K562 (cell line): Measurements from ENCODE around the gene KCNF1. TPM values are rescaled to one million over a fixed set of nuclear protein-coding genes. Genes with fewer than 3 reads are reported as not detected.

Source experiments
- ATAC-seq: fragments of 200-7000 bp; cut with Tn5 transposase; 3 replicates; pipeline ENCODE4 v1.9.1; 2020; ENCODE audit warnings: moderate library complexity
- BruUV-seq: library from RNA; stranded (reverse); fragments of 400-500 nt; replicated peaks from 2 replicates; lab custom pipeline; 2021; lab: Mats Ljungman, UMichigan
- CTCF ChIA-PET: fragments of 300-600 bp; formaldehyde crosslinking; extraction: SDS; loops from one replicate; lab custom pipeline; 2021; ENCODE audit warnings: low intra/inter-chr PET ratio; lab: Yijun Ruan, JAX
- POLR2A ChIA-PET: fragments of 300-600, 350-650 bp; sonication (Branson Sonifier 250); formaldehyde crosslinking; extraction: SDS; loops from one replicate; lab custom pipeline; 2021; ENCODE audit warnings: antibody characterized with exemption, inconsistent platforms; lab: Yijun Ruan, JAX
- DNase-seq, 4 experiments: peaks; one replicate each; pipeline versions ENCODE4 v3.0.0 to v3.0.0-alpha.2; 2011 to 2018; ENCODE audit warnings: low spot score in 3 of 4, mixed read lengths in 3 of 4; ENCODE audit errors: extremely low read depth in 1 of 4
- FAIRE-seq: peaks from 2 replicates; lab custom pipeline; 2011; peaks lifted over from hg19 to GRCh38; lab: Jason Lieb, UNC
- H2AFZ ChIP-seq: 2 replicates; pipeline ENCODE4 v1.6.0; 2011; ENCODE audit warnings: low read depth, low read length, control low read depth, inconsistent platforms
- H3K27ac ChIP-seq: fragments of 200-600 bp; 3 replicates; pipeline ENCODE4 v1.8.0; 2011; ENCODE audit warnings: low read depth, mild to moderate bottlenecking, control low read depth, inconsistent platforms, low read length, moderate library complexity, mixed read lengths; ENCODE audit errors: extremely low read depth
- H3K27me3 ChIP-seq, 2 experiments: fragments of 300-600 bp in 1 of 2; 2 replicates in 1 of 2; 3 replicates in 1 of 2; pipeline versions ENCODE4 v1.6.0 to v1.8.0; 2011; ENCODE audit warnings: inconsistent platforms in 2 of 2, low read length in 2 of 2, mild to moderate bottlenecking in 1 of 2, mixed read lengths in 1 of 2, moderate library complexity in 1 of 2; ENCODE audit not compliant: control insufficient read depth in 2 of 2, insufficient read depth in 2 of 2
- H3K36me3 ChIP-seq: fragments of 300-600 bp; 3 replicates; pipeline ENCODE4 v1.8.0; 2011; ENCODE audit warnings: mild to moderate bottlenecking, low read length, inconsistent platforms; ENCODE audit not compliant: control insufficient read depth, insufficient read depth
- H3K4me1 ChIP-seq, 2 experiments: fragments of 200-600 bp in 1 of 2; replicated peaks in 1 of 2; 2 replicates in 1 of 2; 3 replicates in 1 of 2; pipeline versions ENCODE4 v1.5.1 to v1.8.0; 2011; ENCODE audit warnings: inconsistent platforms in 2 of 2, low read length in 2 of 2, mild to moderate bottlenecking in 1 of 2, mixed read lengths in 1 of 2, moderate library complexity in 1 of 2; ENCODE audit not compliant: control insufficient read depth in 2 of 2, insufficient read depth in 2 of 2
- H3K4me2 ChIP-seq: 2 replicates; pipeline ENCODE4 v1.6.1; 2011; ENCODE audit warnings: low read length, control low read depth, inconsistent platforms, mixed read lengths; ENCODE audit not compliant: insufficient read depth
- H3K4me3 ChIP-seq: fragments of 200-600 bp; sonication (generic), shearing (Covaris generic); 2 replicates; pipeline ENCODE4 v1.5.1; 2016; ENCODE audit warnings: control low read depth, inconsistent platforms
- H3K79me2 ChIP-seq: fragments of 200-600 bp; 3 replicates; pipeline ENCODE4 v1.8.0; 2011; ENCODE audit warnings: low read length, inconsistent platforms; ENCODE audit not compliant: control insufficient read depth, insufficient read depth
- H3K9ac ChIP-seq, 2 experiments: 2 replicates each; pipeline versions ENCODE4 v1.6.0 to v1.6.1; 2011; ENCODE audit warnings: low read depth in 2 of 2, low read length in 2 of 2, control low read depth in 1 of 2, inconsistent platforms in 1 of 2, mild to moderate bottlenecking in 1 of 2, mixed read lengths in 1 of 2; ENCODE audit not compliant: insufficient read depth in 1 of 2
- H3K9me1 ChIP-seq: one replicate; pipeline ENCODE4 v1.6.0; 2011; ENCODE audit warnings: inconsistent platforms, mild to moderate bottlenecking, low read length, moderate library complexity; ENCODE audit not compliant: control insufficient read depth, insufficient read depth
- H3K9me3 ChIP-seq: replicated peaks from 2 replicates; pipeline ENCODE4 v1.5.1; 2011; ENCODE audit warnings: low read depth, low read length, inconsistent platforms; ENCODE audit not compliant: control insufficient read depth, insufficient read depth
- H4K20me1 ChIP-seq: replicated peaks from 2 replicates; pipeline ENCODE4 v1.6.1; 2011; ENCODE audit warnings: low read length, inconsistent platforms, mixed read lengths; ENCODE audit not compliant: control insufficient read depth, insufficient read depth
- RAD21 ChIP-seq, 2 experiments: fragments of 250-450 bp in 1 of 2; fragments of 450-650 bp in 1 of 2; sonication (Bioruptor Pico) in 1 of 2; formaldehyde crosslinking in 1 of 2; IDR thresholded peaks in 1 of 2; conservative IDR thresholded peaks in 1 of 2; 2 replicates each; pipeline versions ENCODE4 v1.4.0 to v1.8.0; 2020 to 2022; ENCODE audit warnings: mild to moderate bottlenecking in 2 of 2, moderate library complexity in 1 of 2
- RHOXF2B ChIP-seq: fragments of 250-450 bp; sonication (Bioruptor Pico); conservative IDR thresholded peaks from 2 replicates; pipeline ENCODE4 v1.5.1; 2021
- SMC3 ChIP-seq: conservative IDR thresholded peaks from 2 replicates; pipeline ENCODE4 v1.6.1; 2011; ENCODE audit warnings: low read depth, low read length, improper control_type of control experiment; ENCODE audit not compliant: insufficient read depth
- WGBS: fragments of 100-300 bp; shearing (Covaris generic); methylation state at CpG from one replicate; pipeline ENCODE4 v1.1.6; 2016; ENCODE audit warnings: low coverage, mixed read lengths; ENCODE audit not compliant: insufficient coverage; ENCODE audit errors: missing lambda C conversion rate; 5-methylcytosine and 5-hydroxymethylcytosine counted together
- in situ Hi-C: fragments of 300-500 bp; cut with MboI; formaldehyde crosslinking; loops from 4 replicates; pipeline ENCODE4 v1.15.0; 2018; ENCODE audit warnings: inconsistent platforms, mixed read lengths
- intact Hi-C: fragments of 100-400 bp; cut with micrococcal nuclease; formaldehyde crosslinking; loops from 2 replicates; pipeline ENCODE4 v1.14.2; 2022
- polyA plus RNA-seq, 8 experiments: library from polyadenylated mRNA; depleted of rRNA in 4 of 8; stranded (reverse) in 5 of 8; unstranded in 3 of 8; fragments of >200 nt; fragmentation: Nextera tagmentation in 2 of 8; fragmentation: Illumina TruSeq in 1 of 8; extraction: Ambion mirVana in 2 of 8; extraction: Trizol in 1 of 8; gene quantifications; 2 replicates each; pipeline versions ENCODE4 v1.2.1 to v1.2.3, GENCODE V29; 2011 to 2014; ENCODE audit warnings: inconsistent platforms in 1 of 8, missing spikeins in 1 of 8
- total RNA-seq, 7 experiments: library from RNA; depleted of rRNA in 6 of 7; stranded (reverse); fragments of >200 nt in 6 of 7; fragmentation: Illumina TruSeq in 2 of 7; extraction: Trizol in 2 of 7; gene quantifications; 2 replicates each; pipeline versions ENCODE4 v1.2.1 to v1.2.3, GENCODE V29; 2011 to 2021; ENCODE audit warnings: low replicate concordance in 1 of 7
- TF ChIP-seq, protein P1 (sequence below), 3 experiments: IDR thresholded peaks in 2 of 3; conservative IDR thresholded peaks in 1 of 3; 2 replicates each; pipeline ENCODE4 v1.5.1; 2011 to 2012; ENCODE audit warnings: low read length in 3 of 3, mild to moderate bottlenecking in 3 of 3, control low read depth in 2 of 3, improper control_type of control experiment in 1 of 3, inconsistent platforms in 1 of 3, low read depth in 1 of 3, mixed read lengths in 1 of 3, moderate library complexity in 1 of 3; ENCODE audit not compliant: insufficient read depth in 2 of 3

Gene KCNF1
- total and polyA plus RNA-seq, 9 of the 15 experiments (the other 6 are each of a cell fraction or from before 2014, with no cell fraction given) = not detected

GRCh38 chr2:10900216-10901109 lies 11.3 kb upstream of the KCNF1 start:
- ChIA-PET POLR2A (interaction anchor here (0.9 to 1.3 kb wide), 2 partner anchors 10 to 17 kb away, joined by 3 read pairs; no protein-coding TSS in a partner anchor), CTCF (no interaction called here)
- no peaks in the 10 kb centered on the region for H3K9me1 ChIP-seq
- H3K9me3 ChIP-seq = no peaks in the 10 kb centered on the region
- DNase-seq (peak; percentile 40 to 52 (median 46)), FAIRE-seq (peak; percentile 65), ATAC-seq (peak; percentile 84)
- no TSS peak for BruUV-seq
- H3K79me2 ChIP-seq = no peaks in the 10 kb centered on the region
- H3K27ac ChIP-seq = no peak overlapping the region
- H3K27me3 ChIP-seq = peaks cover 7 to 14% of the 10 kb centered on the region in 2 experiments; a peak in 4 of 5 replicates
- intact Hi-C loops (loop anchor here (2.0 kb wide), 1 partner anchor 68 kb away; no protein-coding TSS in a partner anchor), in situ Hi-C loops (no loop called here)
- TF ChIP-seq, protein P1, sequence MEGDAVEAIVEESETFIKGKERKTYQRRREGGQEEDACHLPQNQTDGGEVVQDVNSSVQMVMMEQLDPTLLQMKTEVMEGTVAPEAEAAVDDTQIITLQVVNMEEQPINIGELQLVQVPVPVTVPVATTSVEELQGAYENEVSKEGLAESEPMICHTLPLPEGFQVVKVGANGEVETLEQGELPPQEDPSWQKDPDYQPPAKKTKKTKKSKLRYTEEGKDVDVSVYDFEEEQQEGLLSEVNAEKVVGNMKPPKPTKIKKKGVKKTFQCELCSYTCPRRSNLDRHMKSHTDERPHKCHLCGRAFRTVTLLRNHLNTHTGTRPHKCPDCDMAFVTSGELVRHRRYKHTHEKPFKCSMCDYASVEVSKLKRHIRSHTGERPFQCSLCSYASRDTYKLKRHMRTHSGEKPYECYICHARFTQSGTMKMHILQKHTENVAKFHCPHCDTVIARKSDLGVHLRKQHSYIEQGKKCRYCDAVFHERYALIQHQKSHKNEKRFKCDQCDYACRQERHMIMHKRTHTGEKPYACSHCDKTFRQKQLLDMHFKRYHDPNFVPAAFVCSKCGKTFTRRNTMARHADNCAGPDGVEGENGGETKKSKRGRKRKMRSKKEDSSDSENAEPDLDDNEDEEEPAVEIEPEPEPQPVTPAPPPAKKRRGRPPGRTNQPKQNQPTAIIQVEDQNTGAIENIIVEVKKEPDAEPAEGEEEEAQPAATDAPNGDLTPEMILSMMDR (IDR thresholded peaks at IDR 0.05 in 2 of 3, conservative IDR thresholded peaks at IDR 0.05 in 1 of 3; ENCODE audit: insufficient read depth in 2 of 3, low read depth in 1 of 3, low read length in 3 of 3) = peak; percentile 46 to 59 (median 59); a peak in 4 of 6 replicates
- 0 out of 2 replicates have a peak, but pooled peaks have one; percentile 27 for TF ChIP-seq SMC3
- no peak for TF ChIP-seq RHOXF2B (CRISPR knock-in tag)
- peak in 1 of 2 experiments; percentile 41; a peak in 2 of 4 replicates for TF ChIP-seq RAD21 (CRISPR knock-in tag; conservative IDR thresholded peaks at IDR 0.05 in 1 of 2, IDR thresholded peaks at IDR 0.05 in 1 of 2)
- H4K20me1 ChIP-seq = no peaks in the 10 kb centered on the region
- H3K4me2 ChIP-seq = no peak overlapping the region
- no peaks in the 10 kb centered on the region for H3K4me1 ChIP-seq
- no peak overlapping the region for H3K4me3 ChIP-seq
- H3K36me3 ChIP-seq = no peaks in the 10 kb centered on the region
- no peak overlapping the region for H3K9ac ChIP-seq
- 13% methylated on average over 10 of the region's 10 CpGs for WGBS
- H2AFZ ChIP-seq = no peak overlapping the region
